DND-41 (cell line): ENCODE measurements around the gene IRF5.
"Not testable (repeated sequence)": the region's sequence is repeated elsewhere in the genome, so short reads cannot be mapped to it uniquely, and the experiment has no call there.

ENCODE experiments used
- ATAC-seq: fragments of 200-7000 bp; cut with Tn5 transposase; 3 replicates; pipeline ENCODE4 v1.9.1; 2021; ENCODE audit warnings: low read depth; ENCODE audit not compliant: insufficient read depth
- DNase-seq: peaks from one replicate; pipeline ENCODE4 v3.0.0-alpha.2; 2020
- H2AFZ ChIP-seq: 2 replicates; pipeline ENCODE4 v1.6.0; 2012; ENCODE audit warnings: low read depth, low read length
- H3K27ac ChIP-seq: 2 replicates; pipeline ENCODE4 v1.5.1; 2012; ENCODE audit warnings: low read length, inconsistent platforms
- H3K27me3 ChIP-seq: fragments of 200-600 bp; sonication (generic); 2 replicates; pipeline ENCODE4 v1.6.0; 2012; ENCODE audit warnings: low read length, mild to moderate bottlenecking, inconsistent platforms; ENCODE audit not compliant: insufficient read depth, poor library complexity
- H3K36me3 ChIP-seq: 2 replicates; pipeline ENCODE4 v1.5.1; 2012; ENCODE audit warnings: low read length, inconsistent platforms; ENCODE audit not compliant: insufficient read depth
- H3K4me1 ChIP-seq: 2 replicates; pipeline ENCODE4 v1.5.1; 2012; ENCODE audit warnings: mild to moderate bottlenecking, low read length; ENCODE audit not compliant: insufficient read depth
- H3K4me2 ChIP-seq: 2 replicates; pipeline ENCODE4 v1.6.0; 2012; ENCODE audit warnings: mild to moderate bottlenecking, moderate library complexity, low read length, inconsistent platforms; ENCODE audit not compliant: insufficient read depth
- H3K4me3 ChIP-seq, 2 experiments: fragments of 200-600 bp in 1 of 2; shearing (Covaris generic) in 1 of 2; 2 replicates each; pipeline ENCODE4 v1.5.1; 2012 to 2016; ENCODE audit warnings: inconsistent platforms in 2 of 2, low read length in 2 of 2, mild to moderate bottlenecking in 2 of 2, low read depth in 1 of 2, moderate library complexity in 1 of 2
- H3K79me2 ChIP-seq: 2 replicates; pipeline ENCODE4 v1.6.0; 2012; ENCODE audit warnings: low read length, inconsistent platforms; ENCODE audit not compliant: insufficient read depth
- H3K9ac ChIP-seq: 2 replicates; pipeline ENCODE4 v1.6.0; 2012; ENCODE audit warnings: low read depth, mild to moderate bottlenecking, inconsistent platforms, low read length, moderate library complexity
- H3K9me3 ChIP-seq: 2 replicates; pipeline ENCODE4 v1.5.1; 2012; ENCODE audit warnings: low read length, moderate library complexity, mild to moderate bottlenecking, inconsistent platforms; ENCODE audit not compliant: insufficient read depth, severe bottlenecking
- H4K20me1 ChIP-seq: 2 replicates; pipeline ENCODE4 v1.6.0; 2012; ENCODE audit warnings: low read length; ENCODE audit not compliant: insufficient read depth
- EZH2 ChIP-seq: IDR thresholded peaks from 3 replicates; pipeline ENCODE4 v1.6.1; 2012; ENCODE audit warnings: borderline replicate concordance, low read depth, mild to moderate bottlenecking, moderate library complexity, low read length, inconsistent platforms; ENCODE audit not compliant: severe bottlenecking
- TF ChIP-seq, protein P1 (sequence below): IDR thresholded peaks from 2 replicates; pipeline ENCODE4 v1.5.1; 2012; ENCODE audit warnings: borderline replicate concordance, low read length, moderate library complexity, mild to moderate bottlenecking; ENCODE audit not compliant: poor library complexity, severe bottlenecking; ENCODE audit errors: extremely low read depth

Gene IRF5

DNA sequence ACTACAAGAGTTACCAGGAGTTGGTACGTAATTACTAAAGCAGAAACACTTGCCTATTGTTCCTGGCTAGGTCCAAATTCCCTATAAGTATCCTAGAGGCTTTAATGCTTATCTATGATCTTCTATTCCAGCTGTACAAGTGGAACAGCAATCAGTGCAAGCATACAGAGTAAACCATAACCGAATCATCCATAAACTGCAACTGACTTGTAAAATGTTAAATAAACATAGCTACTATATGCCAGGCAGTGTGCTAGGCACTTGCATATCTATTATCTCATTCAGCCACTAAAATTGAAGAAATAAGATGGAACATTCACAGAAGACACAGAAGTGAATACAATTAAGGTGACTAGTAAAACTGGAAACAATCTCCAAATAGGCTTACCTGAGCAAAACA lies 55.7 kb downstream of the IRF5 start:
- TF ChIP-seq, protein P1, sequence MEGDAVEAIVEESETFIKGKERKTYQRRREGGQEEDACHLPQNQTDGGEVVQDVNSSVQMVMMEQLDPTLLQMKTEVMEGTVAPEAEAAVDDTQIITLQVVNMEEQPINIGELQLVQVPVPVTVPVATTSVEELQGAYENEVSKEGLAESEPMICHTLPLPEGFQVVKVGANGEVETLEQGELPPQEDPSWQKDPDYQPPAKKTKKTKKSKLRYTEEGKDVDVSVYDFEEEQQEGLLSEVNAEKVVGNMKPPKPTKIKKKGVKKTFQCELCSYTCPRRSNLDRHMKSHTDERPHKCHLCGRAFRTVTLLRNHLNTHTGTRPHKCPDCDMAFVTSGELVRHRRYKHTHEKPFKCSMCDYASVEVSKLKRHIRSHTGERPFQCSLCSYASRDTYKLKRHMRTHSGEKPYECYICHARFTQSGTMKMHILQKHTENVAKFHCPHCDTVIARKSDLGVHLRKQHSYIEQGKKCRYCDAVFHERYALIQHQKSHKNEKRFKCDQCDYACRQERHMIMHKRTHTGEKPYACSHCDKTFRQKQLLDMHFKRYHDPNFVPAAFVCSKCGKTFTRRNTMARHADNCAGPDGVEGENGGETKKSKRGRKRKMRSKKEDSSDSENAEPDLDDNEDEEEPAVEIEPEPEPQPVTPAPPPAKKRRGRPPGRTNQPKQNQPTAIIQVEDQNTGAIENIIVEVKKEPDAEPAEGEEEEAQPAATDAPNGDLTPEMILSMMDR: no peak
- no peak for TF ChIP-seq EZH2
- H3K36me3 ChIP-seq: peaks cover 85% of the 10 kb centered on the region
- DNase-seq: no peak
- no peaks in the 10 kb centered on the region for H3K79me2 ChIP-seq
- no peaks in the 10 kb centered on the region for H3K27me3 ChIP-seq
- no peak overlapping the region for H3K4me3 ChIP-seq
- H3K9ac ChIP-seq: no peak overlapping the region
- no peak overlapping the region for H3K27ac ChIP-seq
- no peaks in the 10 kb centered on the region for H3K4me1 ChIP-seq
- H2AFZ ChIP-seq: no peak overlapping the region
- no peaks in the 10 kb centered on the region for H4K20me1 ChIP-seq
- H3K9me3 ChIP-seq: no peaks in the 10 kb centered on the region
- no peak overlapping the region for H3K4me2 ChIP-seq
- ATAC-seq: no peak

- H3K9me3 ChIP-seq, H3K79me2 ChIP-seq, DNase-seq, H3K4me2 ChIP-seq, H2AFZ ChIP-seq, H3K4me3 ChIP-seq, H3K4me1 ChIP-seq, H3K9ac ChIP-seq, ATAC-seq, H4K20me1 ChIP-seq, H3K27ac ChIP-seq, H3K27me3 ChIP-seq: not testable (repeated sequence)
- peaks cover 83% of the 10 kb centered on the region for H3K36me3 ChIP-seq
These were observed 56.8 kb downstream of the IRF5 start for GRCh38 chr7:128994560-128994959.

DNA sequence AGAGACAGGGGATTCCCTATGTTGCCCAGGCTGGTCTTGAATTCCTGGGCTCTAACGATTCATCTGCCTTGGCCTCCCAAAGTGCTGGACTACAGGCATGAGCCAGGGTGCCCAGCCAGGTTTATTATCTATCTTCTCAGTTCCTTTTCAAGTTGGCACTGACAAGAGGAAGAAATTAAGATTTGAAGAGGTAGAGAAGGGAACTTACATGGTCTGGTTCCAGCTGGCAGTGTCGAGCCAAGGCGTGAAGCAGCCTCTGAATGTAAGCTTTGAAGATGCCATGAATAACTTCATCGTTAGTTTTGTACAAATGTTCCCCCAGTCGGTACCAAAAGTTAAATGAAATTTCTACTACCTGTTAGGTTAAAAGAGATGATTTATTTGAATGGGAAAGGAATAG lies 59.5 kb downstream of the IRF5 start:
- no peaks in the 10 kb centered on the region for H4K20me1 ChIP-seq
- H3K4me1 ChIP-seq: no peaks in the 10 kb centered on the region
- ATAC-seq (no peak), DNase-seq (no peak)
- no peak overlapping the region for H3K9ac ChIP-seq
- H2AFZ ChIP-seq: no peak overlapping the region
- no peaks in the 10 kb centered on the region for H3K79me2 ChIP-seq
- H3K4me3 ChIP-seq: no peak overlapping the region
- H3K27ac ChIP-seq: no peak overlapping the region
- no peak overlapping the region for H3K4me2 ChIP-seq
- H3K9me3 ChIP-seq: no peaks in the 10 kb centered on the region
- H3K36me3 ChIP-seq: peaks cover 81% of the 10 kb centered on the region
- TF ChIP-seq EZH2: no peak
- TF ChIP-seq, protein P1: no peak
- H3K27me3 ChIP-seq: no peaks in the 10 kb centered on the region
